ENCODE data around the gene UGGT2.
"Not testable (repeated sequence)": the region's sequence is repeated elsewhere in the genome, so short reads cannot be mapped to it uniquely, and the experiment has no call there.

Gene UGGT2

GRCh38 chr13:95788100-95788463 is 265.1 kb downstream of the UGGT2 start:
- no peak for DNase-seq

DNA sequence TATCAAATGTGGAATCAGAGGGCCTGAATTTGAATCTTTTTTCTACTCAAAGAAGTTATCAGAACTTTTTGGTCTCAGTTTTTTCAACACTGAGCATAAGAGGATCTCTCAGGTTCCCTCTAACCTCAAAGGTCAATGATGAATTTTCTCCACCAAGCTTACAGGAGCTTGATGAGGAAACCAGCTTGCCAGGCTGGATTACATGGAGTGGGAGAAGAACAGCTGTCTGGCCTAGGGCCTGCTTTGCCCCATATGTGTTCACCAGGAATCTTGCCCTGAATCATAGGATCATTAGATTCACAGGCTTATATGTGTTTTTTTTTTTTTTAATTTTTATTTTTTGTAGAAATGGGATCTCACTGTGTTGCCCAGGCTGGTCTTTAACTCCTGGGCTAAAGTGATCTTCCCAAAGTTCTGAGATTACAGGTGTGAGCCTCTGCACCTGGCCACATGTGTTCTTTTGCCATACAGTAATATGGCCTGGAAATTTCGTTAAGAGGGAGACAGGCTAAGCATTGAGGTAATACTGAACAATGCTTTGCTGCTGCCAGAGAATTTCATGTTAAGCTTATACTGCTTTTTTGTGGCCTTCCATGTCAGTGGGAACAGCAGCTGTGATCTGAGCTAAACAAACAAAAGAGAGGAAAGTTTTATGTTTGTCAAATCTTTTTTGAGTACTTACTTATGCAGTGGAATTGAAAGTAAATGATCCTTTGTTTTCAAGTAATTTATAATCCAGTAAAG is 265.7 kb downstream of the UGGT2 start:
- no peak for DNase-seq

DNA sequence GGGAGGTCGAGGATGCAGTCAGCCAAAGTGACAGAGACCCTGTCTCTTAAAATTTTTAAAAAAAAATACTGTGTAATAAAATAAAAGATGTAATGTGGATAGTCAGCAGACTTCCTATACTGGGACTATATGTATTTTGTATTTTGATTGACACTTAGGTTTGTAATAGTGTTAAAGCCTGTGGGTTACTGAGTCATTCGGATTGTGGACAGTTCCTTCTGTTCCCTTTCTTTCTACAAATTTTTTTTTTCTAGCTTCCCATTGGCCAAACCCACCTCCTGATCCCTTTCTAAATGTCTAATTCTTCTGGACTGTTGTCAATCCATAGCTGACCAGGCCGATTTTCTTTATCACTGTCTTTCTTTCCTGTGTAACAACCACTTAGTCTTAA is 268.3 kb downstream of the UGGT2 start:
- no peak for DNase-seq

- DNase-seq, result no peak
These were observed 268.9 kb downstream of the UGGT2 start for GRCh38 chr13:95784161-95784899.

- DNase-seq, result no peak
These were observed 269.5 kb downstream of the UGGT2 start for GRCh38 chr13:95783747-95784146.

- DNase-seq, result not testable (repeated sequence)
These were observed 271.3 kb downstream of the UGGT2 start for GRCh38 chr13:95781940-95782339.

- DNase-seq, result no peak
These were observed 272.2 kb downstream of the UGGT2 start for GRCh38 chr13:95781016-95781415.

GRCh38 chr13:95779522-95779921 is 273.7 kb downstream of the UGGT2 start:
- DNase-seq, result no peak

GRCh38 chr13:95771905-95772304 is 281.3 kb downstream of the UGGT2 start:
- DNase-seq, result no peak

- DNase-seq, result no peak
These were observed 289.6 kb downstream of the UGGT2 start for GRCh38 chr13:95763601-95764000.

- not testable (repeated sequence) for DNase-seq
These were observed 290.6 kb downstream of the UGGT2 start for GRCh38 chr13:95762626-95763025.

DNA sequence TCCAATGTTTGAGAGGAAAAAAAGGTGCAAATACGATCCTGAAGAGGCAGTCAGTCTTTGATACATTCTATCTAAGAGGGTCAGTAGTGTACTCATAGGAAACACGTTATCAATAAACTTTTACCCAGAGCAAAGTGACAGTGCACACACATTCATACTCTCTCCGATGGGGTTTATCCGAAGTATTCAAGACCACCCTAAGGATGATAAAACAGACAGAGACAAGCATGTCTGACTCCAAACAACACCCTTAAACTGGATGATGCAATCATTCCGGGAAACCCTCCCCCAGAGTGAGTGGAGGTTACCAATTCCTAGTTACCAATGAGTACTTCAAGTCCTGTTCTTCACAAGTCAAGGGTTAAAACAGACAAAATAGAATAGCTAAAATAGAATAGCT is 297.1 kb downstream of the UGGT2 start:
- no peak for DNase-seq

- no peak for DNase-seq
These were observed 299.1 kb downstream of the UGGT2 start for GRCh38 chr13:95754069-95754468.

DNA sequence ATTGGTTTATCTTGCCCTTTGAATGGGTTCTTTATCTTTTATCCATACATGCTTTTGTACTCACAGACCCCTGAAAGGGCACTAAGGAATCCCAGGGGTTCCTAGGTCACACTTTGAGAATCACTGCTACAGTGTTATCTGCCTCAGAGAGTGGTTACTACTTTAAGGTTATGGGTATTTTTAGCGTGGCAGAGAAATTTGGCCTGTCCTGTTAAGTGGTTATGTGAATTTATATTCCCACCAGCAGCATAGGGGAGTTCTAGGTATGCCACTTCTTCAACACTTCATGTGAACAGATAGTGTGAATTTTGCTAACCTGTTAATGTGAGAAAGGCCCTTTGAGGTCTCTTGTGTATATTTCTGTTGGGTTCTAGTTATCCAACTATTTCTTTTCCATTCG is 300.5 kb downstream of the UGGT2 start:
- no peak for DNase-seq

Measured in NCI-H2029 treated with DMSO at 0.1 percent for 48 hours (cell line).